HepG2 (cell line): ENCODE results near the gene OTOP2. TPM values are rescaled to one million over a fixed set of nuclear protein-coding genes. Genes with fewer than 3 reads are reported as not detected.

Experiments used
- EEA1 ChIP-seq: sonication (generic); formaldehyde crosslinking; IDR thresholded peaks from 2 replicates; pipeline ENCODE4 v1.5.1; 2020; ENCODE audit warnings: mild to moderate bottlenecking, missing genetic modification reagents, borderline replicate concordance
- ISL2 ChIP-seq: sonication (generic); formaldehyde crosslinking; IDR thresholded peaks from 2 replicates; pipeline ENCODE4 v1.5.0; 2020; ENCODE audit warnings: missing genetic modification reagents
- MXI1 ChIP-seq: IDR thresholded peaks from 3 replicates; pipeline ENCODE4 v1.6.1; 2012; ENCODE audit warnings: low read depth, low read length, inconsistent platforms, borderline replicate concordance
- PLRG1 ChIP-seq: fragments of 450-650 bp; conservative IDR thresholded peaks from 2 replicates; pipeline ENCODE4 v1.6.1; 2016
- SMAD9 ChIP-seq: sonication (generic); formaldehyde crosslinking; IDR thresholded peaks from 2 replicates; pipeline ENCODE4 v1.5.1; 2020; ENCODE audit warnings: mild to moderate bottlenecking, missing genetic modification reagents
- SOX6 ChIP-seq, 2 experiments: fragments of 450-650 bp in 1 of 2; sonication (generic) in 1 of 2; formaldehyde crosslinking in 1 of 2; IDR thresholded peaks; 2 replicates each; pipeline versions ENCODE4 v1.4.0 to v1.6.1; 2017 to 2020; ENCODE audit warnings: antibody characterized with exemption in 1 of 2, mild to moderate bottlenecking in 1 of 2, missing genetic modification reagents in 1 of 2
- ZFY ChIP-seq: sonication (generic); formaldehyde crosslinking; IDR thresholded peaks from 2 replicates; pipeline ENCODE4 v1.4.0; 2020; ENCODE audit warnings: missing genetic modification reagents
- ZNF460 ChIP-seq: sonication (generic); formaldehyde crosslinking; IDR thresholded peaks from 2 replicates; pipeline ENCODE4 v1.5.1; 2020; ENCODE audit warnings: missing genetic modification reagents, mild to moderate bottlenecking, borderline replicate concordance
- ZNF782 ChIP-seq: sonication (generic); formaldehyde crosslinking; IDR thresholded peaks from 2 replicates; pipeline ENCODE4 v1.4.0; 2020; ENCODE audit warnings: missing genetic modification reagents, mild to moderate bottlenecking, borderline replicate concordance
- polyA plus RNA-seq, 8 experiments: library from polyadenylated mRNA; depleted of rRNA in 3 of 8; stranded (reverse) in 7 of 8; unstranded in 1 of 8; fragments of >200 nt; fragmentation: Illumina TruSeq in 4 of 8; extraction: Trizol in 4 of 8; gene quantifications; 2 replicates each; pipeline versions ENCODE4 v1.2.1 to v1.2.3, GENCODE V29; 2011 to 2016; ENCODE audit warnings: low read depth in 4 of 8, missing spikeins in 1 of 8, mixed read lengths in 1 of 8; ENCODE audit not compliant: insufficient read depth in 1 of 8
- total RNA-seq, 5 experiments: library from RNA; depleted of rRNA; stranded (reverse); fragments of >200 nt; fragmentation: Illumina TruSeq; extraction: Trizol; gene quantifications; 2 replicates each; pipeline ENCODE4 v1.2.3, GENCODE V29; 2016; ENCODE audit warnings: low read depth in 1 of 5
- TF ChIP-seq, protein P1 (sequence below): IDR thresholded peaks from 2 replicates; pipeline ENCODE4 v1.6.1; 2016; ENCODE audit warnings: missing compliant biosample characterization, missing genetic modification reagents, borderline replicate concordance
- TF ChIP-seq, protein P2 (sequence below): conservative IDR thresholded peaks from 2 replicates; pipeline ENCODE4 v1.6.1; 2018; ENCODE audit warnings: missing genetic modification reagents
- TF ChIP-seq, protein P3 (sequence below): sonication (generic); formaldehyde crosslinking; conservative IDR thresholded peaks from 2 replicates; pipeline ENCODE4 v1.8.0; 2022; ENCODE audit warnings: low read depth, missing genetic modification reagents
- TF ChIP-seq, protein P4 (sequence below): sonication (generic); formaldehyde crosslinking; IDR thresholded peaks from 2 replicates; pipeline ENCODE4 v1.4.0; 2020; ENCODE audit warnings: missing genetic modification reagents, borderline replicate concordance
- TF ChIP-seq, protein P5 (sequence below): fragments of 450-650 bp; IDR thresholded peaks from 2 replicates; pipeline ENCODE4 v1.6.1; 2017; ENCODE audit warnings: mild to moderate bottlenecking

Gene OTOP2
- total and polyA plus RNA-seq, 2 of the 13 experiments (the other 11 are each of a cell fraction or from before 2014, with no cell fraction given): not detected

DNA sequence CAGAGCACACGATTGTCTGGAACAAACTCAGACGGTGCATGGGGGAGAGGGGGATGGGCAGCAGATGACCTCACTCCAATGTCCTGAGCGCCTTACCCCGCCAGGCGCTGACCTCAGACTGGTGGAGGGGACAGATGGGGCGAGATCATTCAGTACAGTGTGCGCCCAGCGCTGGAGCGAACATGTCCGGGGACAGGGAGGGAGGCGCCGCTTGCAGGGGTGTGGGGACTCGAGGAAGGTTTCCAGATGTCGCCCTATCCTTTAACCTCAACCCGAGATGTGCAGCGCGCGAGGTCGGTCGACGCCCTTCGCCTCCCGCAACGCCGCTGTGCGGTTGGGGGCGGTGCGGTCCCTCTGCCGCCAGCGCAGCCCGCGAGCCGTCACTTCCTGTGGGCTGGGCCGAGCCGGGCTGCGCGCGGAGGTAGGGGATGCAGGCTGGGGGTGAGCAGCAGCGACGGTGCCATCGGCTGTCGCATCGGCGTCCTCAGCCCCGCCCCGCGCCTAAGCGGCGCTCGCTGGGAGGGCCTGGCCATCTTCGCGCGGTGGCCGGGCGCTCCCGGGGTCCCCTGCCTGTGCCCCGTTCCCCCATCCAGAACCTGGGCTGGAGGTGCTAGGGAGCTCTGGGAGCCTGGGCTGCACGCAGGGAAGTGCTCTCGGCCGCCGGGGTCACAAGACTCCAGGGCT, 58.0 kb downstream of the OTOP2 start (continued):
- TF ChIP-seq, protein P1, sequence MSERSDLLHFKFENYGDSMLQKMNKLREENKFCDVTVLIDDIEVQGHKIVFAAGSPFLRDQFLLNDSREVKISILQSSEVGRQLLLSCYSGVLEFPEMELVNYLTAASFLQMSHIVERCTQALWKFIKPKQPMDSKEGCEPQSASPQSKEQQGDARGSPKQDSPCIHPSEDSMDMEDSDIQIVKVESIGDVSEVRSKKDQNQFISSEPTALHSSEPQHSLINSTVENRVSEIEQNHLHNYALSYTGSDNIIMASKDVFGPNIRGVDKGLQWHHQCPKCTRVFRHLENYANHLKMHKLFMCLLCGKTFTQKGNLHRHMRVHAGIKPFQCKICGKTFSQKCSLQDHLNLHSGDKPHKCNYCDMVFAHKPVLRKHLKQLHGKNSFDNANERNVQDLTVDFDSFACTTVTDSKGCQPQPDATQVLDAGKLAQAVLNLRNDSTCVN (CRISPR knock-in tag): no peak; the same call in 1 of the 2 replicates
- TF ChIP-seq SOX6 (IDR thresholded peaks at IDR 0.05) (no peak), SOX6 (CRISPR knock-in tag; IDR thresholded peaks at IDR 0.05) (peak; percentile 55), MXI1 (0 out of 3 replicates have a peak, but pooled peaks have one; percentile 24), ISL2 (CRISPR knock-in tag) (peak; percentile 71), ZFY (peak; percentile 81), EEA1 (CRISPR knock-in tag) (0 out of 2 replicates have a peak, but pooled peaks have one; percentile 92), ZNF460 (CRISPR knock-in tag) (no peak), PLRG1 (no peak), ZNF782 (peak; percentile 80), SMAD9 (CRISPR knock-in tag) (peak; percentile 19; the same call in 1 of the 2 replicates)
- TF ChIP-seq, protein P2, sequence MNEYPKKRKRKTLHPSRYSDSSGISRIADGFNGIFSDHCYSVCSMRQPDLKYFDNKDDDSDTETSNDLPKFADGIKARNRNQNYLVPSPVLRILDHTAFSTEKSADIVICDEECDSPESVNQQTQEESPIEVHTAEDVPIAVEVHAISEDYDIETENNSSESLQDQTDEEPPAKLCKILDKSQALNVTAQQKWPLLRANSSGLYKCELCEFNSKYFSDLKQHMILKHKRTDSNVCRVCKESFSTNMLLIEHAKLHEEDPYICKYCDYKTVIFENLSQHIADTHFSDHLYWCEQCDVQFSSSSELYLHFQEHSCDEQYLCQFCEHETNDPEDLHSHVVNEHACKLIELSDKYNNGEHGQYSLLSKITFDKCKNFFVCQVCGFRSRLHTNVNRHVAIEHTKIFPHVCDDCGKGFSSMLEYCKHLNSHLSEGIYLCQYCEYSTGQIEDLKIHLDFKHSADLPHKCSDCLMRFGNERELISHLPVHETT: no peak
- TF ChIP-seq, protein P3, sequence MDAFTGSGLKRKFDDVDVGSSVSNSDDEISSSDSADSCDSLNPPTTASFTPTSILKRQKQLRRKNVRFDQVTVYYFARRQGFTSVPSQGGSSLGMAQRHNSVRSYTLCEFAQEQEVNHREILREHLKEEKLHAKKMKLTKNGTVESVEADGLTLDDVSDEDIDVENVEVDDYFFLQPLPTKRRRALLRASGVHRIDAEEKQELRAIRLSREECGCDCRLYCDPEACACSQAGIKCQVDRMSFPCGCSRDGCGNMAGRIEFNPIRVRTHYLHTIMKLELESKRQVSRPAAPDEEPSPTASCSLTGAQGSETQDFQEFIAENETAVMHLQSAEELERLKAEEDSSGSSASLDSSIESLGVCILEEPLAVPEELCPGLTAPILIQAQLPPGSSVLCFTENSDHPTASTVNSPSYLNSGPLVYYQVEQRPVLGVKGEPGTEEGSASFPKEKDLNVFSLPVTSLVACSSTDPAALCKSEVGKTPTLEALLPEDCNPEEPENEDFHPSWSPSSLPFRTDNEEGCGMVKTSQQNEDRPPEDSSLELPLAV (CRISPR knock-in tag): no peak
- TF ChIP-seq, protein P4, sequence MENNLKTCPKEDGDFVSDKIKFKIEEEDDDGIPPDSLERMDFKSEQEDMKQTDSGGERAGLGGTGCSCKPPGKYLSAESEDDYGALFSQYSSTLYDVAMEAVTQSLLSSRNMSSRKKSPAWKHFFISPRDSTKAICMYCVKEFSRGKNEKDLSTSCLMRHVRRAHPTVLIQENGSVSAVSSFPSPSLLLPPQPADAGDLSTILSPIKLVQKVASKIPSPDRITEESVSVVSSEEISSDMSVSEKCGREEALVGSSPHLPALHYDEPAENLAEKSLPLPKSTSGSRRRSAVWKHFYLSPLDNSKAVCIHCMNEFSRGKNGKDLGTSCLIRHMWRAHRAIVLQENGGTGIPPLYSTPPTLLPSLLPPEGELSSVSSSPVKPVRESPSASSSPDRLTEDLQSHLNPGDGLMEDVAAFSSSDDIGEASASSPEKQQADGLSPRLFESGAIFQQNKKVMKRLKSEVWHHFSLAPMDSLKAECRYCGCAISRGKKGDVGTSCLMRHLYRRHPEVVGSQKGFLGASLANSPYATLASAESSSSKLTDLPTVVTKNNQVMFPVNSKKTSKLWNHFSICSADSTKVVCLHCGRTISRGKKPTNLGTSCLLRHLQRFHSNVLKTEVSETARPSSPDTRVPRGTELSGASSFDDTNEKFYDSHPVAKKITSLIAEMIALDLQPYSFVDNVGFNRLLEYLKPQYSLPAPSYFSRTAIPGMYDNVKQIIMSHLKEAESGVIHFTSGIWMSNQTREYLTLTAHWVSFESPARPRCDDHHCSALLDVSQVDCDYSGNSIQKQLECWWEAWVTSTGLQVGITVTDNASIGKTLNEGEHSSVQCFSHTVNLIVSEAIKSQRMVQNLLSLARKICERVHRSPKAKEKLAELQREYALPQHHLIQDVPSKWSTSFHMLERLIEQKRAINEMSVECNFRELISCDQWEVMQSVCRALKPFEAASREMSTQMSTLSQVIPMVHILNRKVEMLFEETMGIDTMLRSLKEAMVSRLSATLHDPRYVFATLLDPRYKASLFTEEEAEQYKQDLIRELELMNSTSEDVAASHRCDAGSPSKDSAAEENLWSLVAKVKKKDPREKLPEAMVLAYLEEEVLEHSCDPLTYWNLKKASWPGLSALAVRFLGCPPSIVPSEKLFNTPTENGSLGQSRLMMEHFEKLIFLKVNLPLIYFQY (CRISPR knock-in tag): peak; percentile 95
- TF ChIP-seq, protein P5, sequence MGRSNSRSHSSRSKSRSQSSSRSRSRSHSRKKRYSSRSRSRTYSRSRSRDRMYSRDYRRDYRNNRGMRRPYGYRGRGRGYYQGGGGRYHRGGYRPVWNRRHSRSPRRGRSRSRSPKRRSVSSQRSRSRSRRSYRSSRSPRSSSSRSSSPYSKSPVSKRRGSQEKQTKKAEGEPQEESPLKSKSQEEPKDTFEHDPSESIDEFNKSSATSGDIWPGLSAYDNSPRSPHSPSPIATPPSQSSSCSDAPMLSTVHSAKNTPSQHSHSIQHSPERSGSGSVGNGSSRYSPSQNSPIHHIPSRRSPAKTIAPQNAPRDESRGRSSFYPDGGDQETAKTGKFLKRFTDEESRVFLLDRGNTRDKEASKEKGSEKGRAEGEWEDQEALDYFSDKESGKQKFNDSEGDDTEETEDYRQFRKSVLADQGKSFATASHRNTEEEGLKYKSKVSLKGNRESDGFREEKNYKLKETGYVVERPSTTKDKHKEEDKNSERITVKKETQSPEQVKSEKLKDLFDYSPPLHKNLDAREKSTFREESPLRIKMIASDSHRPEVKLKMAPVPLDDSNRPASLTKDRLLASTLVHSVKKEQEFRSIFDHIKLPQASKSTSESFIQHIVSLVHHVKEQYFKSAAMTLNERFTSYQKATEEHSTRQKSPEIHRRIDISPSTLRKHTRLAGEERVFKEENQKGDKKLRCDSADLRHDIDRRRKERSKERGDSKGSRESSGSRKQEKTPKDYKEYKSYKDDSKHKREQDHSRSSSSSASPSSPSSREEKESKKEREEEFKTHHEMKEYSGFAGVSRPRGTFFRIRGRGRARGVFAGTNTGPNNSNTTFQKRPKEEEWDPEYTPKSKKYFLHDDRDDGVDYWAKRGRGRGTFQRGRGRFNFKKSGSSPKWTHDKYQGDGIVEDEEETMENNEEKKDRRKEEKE: no peak
